A549 (cell line): ENCODE results near the gene COPZ1. TPM values are rescaled to one million over a fixed set of nuclear protein-coding genes. Genes with fewer than 3 reads are reported as not detected.

ENCODE experiments used
- ATAC-seq, 2 experiments: fragments of 200-7000 bp in 1 of 2; fragments of >200 bp in 1 of 2; cut with Nextera tagmentation in 1 of 2; cut with Tn5 transposase in 1 of 2; 3 replicates each; pipeline versions ENCODE4 v1.8.0 to v1.9.1; 2018 to 2020; ENCODE audit warnings: mild to moderate bottlenecking in 1 of 2, moderate library complexity in 1 of 2
- CTCF ChIA-PET: fragments of 300-600 bp; sonication (Branson Sonifier 250); formaldehyde crosslinking; extraction: SDS; loops from one replicate; lab custom pipeline; 2021; ENCODE audit warnings: antibody characterized with exemption, inconsistent platforms; lab: Yijun Ruan, JAX
- POLR2A ChIA-PET: fragments of 350-600 bp; formaldehyde crosslinking; extraction: SDS; loops from one replicate; lab custom pipeline; 2021; ENCODE audit warnings: antibody characterized with exemption, inconsistent platforms; lab: Yijun Ruan, JAX
- DNase-seq, 2 experiments: peaks; one replicate each; pipeline versions ENCODE4 v3.0.0 to v3.0.0-alpha.2; 2011 to 2016; ENCODE audit warnings: low read depth in 1 of 2, low spot score in 1 of 2
- FAIRE-seq: peaks from 2 replicates; lab custom pipeline; 2011; peaks lifted over from hg19 to GRCh38; lab: Jason Lieb, UNC
- H3K27ac ChIP-seq, 2 experiments: fragments of >200 bp; sonication (Bioruptor Twin); formaldehyde crosslinking; 3 replicates each; pipeline ENCODE4 v1.5.1; 2016 to 2017
- H3K4me1 ChIP-seq: fragments of >200 bp; sonication (Bioruptor Twin); formaldehyde crosslinking; 3 replicates; pipeline ENCODE4 v1.6.1; 2016
- H3K4me2 ChIP-seq: fragments of >200 bp; sonication (Bioruptor Twin); formaldehyde crosslinking; 3 replicates; pipeline ENCODE4 v1.6.1; 2016
- H3K4me3 ChIP-seq: fragments of >200 bp; sonication (Bioruptor Twin); formaldehyde crosslinking; 3 replicates; pipeline ENCODE4 v1.5.1; 2016
- H3K9me3 ChIP-seq: fragments of >200 bp; sonication (Bioruptor Twin); formaldehyde crosslinking; 3 replicates; pipeline ENCODE4 v1.6.1; 2016
- CBX2 ChIP-seq: fragments of 200-600 bp; sonication (generic); IDR thresholded peaks from 2 replicates; pipeline ENCODE4 v1.6.1; 2016; ENCODE audit warnings: low read depth, mild to moderate bottlenecking, borderline replicate concordance
- CEBPB ChIP-seq, 2 experiments: fragments of >200 bp in 1 of 2; sonication (Bioruptor Twin) in 1 of 2; formaldehyde crosslinking in 1 of 2; IDR thresholded peaks; 2 replicates each; pipeline ENCODE4 v1.6.1; 2012 to 2016
- CTCF ChIP-seq: fragments of >200 bp; sonication (Bioruptor Twin); formaldehyde crosslinking; IDR thresholded peaks from 3 replicates; pipeline ENCODE4 v1.5.1; 2016
- ELK1 ChIP-seq: fragments of 150-350 bp; IDR thresholded peaks from 2 replicates; pipeline ENCODE4 v1.6.1; 2014; ENCODE audit warnings: low read depth, mild to moderate bottlenecking, low read length
- EP300 ChIP-seq, 2 experiments: fragments of >200 bp; sonication (Bioruptor Twin); formaldehyde crosslinking; IDR thresholded peaks; 2 replicates in 1 of 2; 3 replicates in 1 of 2; pipeline ENCODE4 v1.6.1; 2016 to 2017
- FOSL2 ChIP-seq, 2 experiments: fragments of 450-650 bp in 1 of 2; fragments of >200 bp in 1 of 2; sonication (Bioruptor Twin) in 1 of 2; formaldehyde crosslinking; IDR thresholded peaks; 2 replicates each; pipeline versions ENCODE4 v1.5.0 to v1.6.1; 2016 to 2020; ENCODE audit warnings: mild to moderate bottlenecking in 1 of 2, moderate library complexity in 1 of 2
- HEYL ChIP-seq: fragments of 250-450 bp; sonication (Bioruptor Pico); IDR thresholded peaks from 2 replicates; pipeline ENCODE4 v1.8.0; 2021; ENCODE audit warnings: mild to moderate bottlenecking, moderate library complexity
- HOXA7 ChIP-seq: fragments of 250-450 bp; sonication (Bioruptor Pico); IDR thresholded peaks from 2 replicates; pipeline ENCODE4 v1.5.0; 2020; ENCODE audit warnings: mild to moderate bottlenecking, moderate library complexity
- HOXB13 ChIP-seq: fragments of 250-450 bp; sonication (Bioruptor Pico); IDR thresholded peaks from 2 replicates; pipeline ENCODE4 v1.5.0; 2020; ENCODE audit warnings: low read depth, mild to moderate bottlenecking, moderate library complexity
- JUNB ChIP-seq: fragments of >200 bp; sonication (Bioruptor Twin); formaldehyde crosslinking; IDR thresholded peaks from 2 replicates; pipeline ENCODE4 v1.6.1; 2016
- MYC ChIP-seq: IDR thresholded peaks from 2 replicates; pipeline ENCODE4 v1.6.1; 2012; ENCODE audit warnings: mild to moderate bottlenecking, inconsistent platforms, low read length, improper control_type of control experiment, borderline replicate concordance
- NFE2L2 ChIP-seq: fragments of 150-350 bp; conservative IDR thresholded peaks from 2 replicates; pipeline ENCODE4 v1.6.1; 2014; ENCODE audit warnings: low read length
- NPAS2 ChIP-seq: fragments of 250-450 bp; sonication (Bioruptor Pico); IDR thresholded peaks from 2 replicates; pipeline ENCODE4 v1.8.0; 2022; ENCODE audit warnings: mild to moderate bottlenecking, moderate library complexity, borderline replicate concordance
- PBX3 ChIP-seq: IDR thresholded peaks from 2 replicates; pipeline ENCODE4 v1.6.1; 2012
- POLR2A ChIP-seq: IDR thresholded peaks from 2 replicates; pipeline ENCODE4 v1.6.1; 2012; ENCODE audit warnings: mild to moderate bottlenecking, low read length
- POLR2AphosphoS2 ChIP-seq: conservative IDR thresholded peaks from 2 replicates; pipeline ENCODE4 v1.6.1; 2012; ENCODE audit warnings: low read length, improper control_type of control experiment, inconsistent platforms
- RARB ChIP-seq: fragments of 250-450 bp; sonication (Bioruptor Pico); IDR thresholded peaks from 2 replicates; pipeline ENCODE4 v1.8.0; 2021; ENCODE audit warnings: mild to moderate bottlenecking, moderate library complexity
- RCOR1 ChIP-seq: fragments of 150-350 bp; IDR thresholded peaks from 2 replicates; pipeline ENCODE4 v1.6.1; 2014; ENCODE audit warnings: antibody characterized with exemption, low read length, low read depth
- RFX5 ChIP-seq: fragments of 450-650 bp; IDR thresholded peaks from 2 replicates; pipeline ENCODE4 v1.7.1; 2014; ENCODE audit warnings: antibody characterized with exemption, mild to moderate bottlenecking, moderate library complexity
- RNF2 ChIP-seq: fragments of 200-600 bp; sonication (generic); IDR thresholded peaks from 2 replicates; pipeline ENCODE4 v1.6.1; 2016; ENCODE audit warnings: low read depth, mild to moderate bottlenecking, antibody characterized with exemption, moderate library complexity, borderline replicate concordance
- SMC3 ChIP-seq: fragments of >200 bp; sonication (Bioruptor Twin); formaldehyde crosslinking; IDR thresholded peaks from 3 replicates; pipeline ENCODE4 v1.6.1; 2018; ENCODE audit warnings: inconsistent platforms
- TP53 ChIP-seq: fragments of 250-450 bp; sonication (Bioruptor Pico); IDR thresholded peaks from 2 replicates; pipeline ENCODE4 v1.5.0; 2021; ENCODE audit warnings: mild to moderate bottlenecking, moderate library complexity
- ZFP36 ChIP-seq: fragments of 450-650 bp; IDR thresholded peaks from 2 replicates; pipeline ENCODE4 v1.6.1; 2014; ENCODE audit warnings: borderline replicate concordance; ENCODE audit not compliant: partially characterized antibody
- WGBS: methylation state at CpG from one replicate; pipeline ENCODE4 v1.1.6; 2017; ENCODE audit errors: missing lambda C conversion rate; 5-methylcytosine and 5-hydroxymethylcytosine counted together
- polyA plus RNA-seq, 4 experiments: library from polyadenylated mRNA; depleted of rRNA in 3 of 4; stranded (reverse); fragments of >200 nt; fragmentation: RNase III in 1 of 4; extraction: RNeasy Plus Mini Kit Qiagen cat#74134 plus additional on column Dnase treatment in 1 of 4; gene quantifications; 2 replicates in 3 of 4; 3 replicates in 1 of 4; pipeline ENCODE4 v1.2.3, GENCODE V29; 2011 to 2017
- TF ChIP-seq, protein P1 (sequence below): fragments of >200 bp; sonication (Bioruptor Twin); formaldehyde crosslinking; IDR thresholded peaks from 3 replicates; pipeline ENCODE4 v1.6.1; 2016
- TF ChIP-seq, protein P2 (sequence below): fragments of >200 bp; sonication (Bioruptor Twin); formaldehyde crosslinking; IDR thresholded peaks from 2 replicates; pipeline ENCODE4 v1.6.1; 2016

The COPZ1 gene
- polyA plus RNA-seq, 2 of the 4 experiments (the other 2 are of a cell fraction) = 300 to 613 TPM

DNA sequence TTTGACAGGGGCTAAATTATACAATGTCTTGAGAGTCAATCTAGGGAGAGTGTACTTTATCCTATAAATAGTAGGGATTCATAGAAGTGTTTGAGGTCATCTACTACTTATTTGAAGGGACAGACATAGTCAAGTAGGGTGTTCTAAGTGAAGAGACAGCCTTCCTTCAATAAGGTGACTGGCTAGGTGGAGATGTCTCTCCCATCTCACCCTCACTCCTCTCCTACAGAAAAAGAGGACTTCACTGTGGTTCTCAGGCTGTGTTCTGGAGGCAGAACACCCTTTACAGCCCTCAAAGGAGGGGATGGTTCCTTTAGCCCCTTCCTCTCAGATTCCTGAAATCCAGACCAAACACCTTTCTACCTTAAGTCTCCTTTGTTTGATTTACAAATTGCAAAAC, 21.3 kb upstream of the COPZ1 start:
- H3K9me3 ChIP-seq = no peaks in the 10 kb centered on the region
- ChIA-PET POLR2A (no interaction called here), CTCF (interaction anchor here (2.1 to 3.8 kb wide), 2 partner anchors 10 to 11 kb away, joined by 7 to 20 read pairs; no protein-coding TSS in a partner anchor)
- DNase-seq (no peak), ATAC-seq (no peak), FAIRE-seq (no peak)
- peak overlapping the region in 1 of 2 experiments; percentile 41; a peak in 2 of 6 replicates for H3K27ac ChIP-seq
- H3K4me2 ChIP-seq = peak overlapping the region; percentile 60
- no peak for TF ChIP-seq HOXB13
- no peak for TF ChIP-seq MYC
- no peak for TF ChIP-seq ELK1
- TF ChIP-seq JUNB = no peak
- no peak for TF ChIP-seq RNF2
- TF ChIP-seq CTCF = no peak
- no peak for TF ChIP-seq NPAS2 (CRISPR knock-in tag)
- TF ChIP-seq RARB (CRISPR knock-in tag) = no peak
- no peak for TF ChIP-seq FOSL2 (IDR thresholded peaks at IDR 0.05)
- TF ChIP-seq FOSL2 (CRISPR knock-in tag; IDR thresholded peaks at IDR 0.05) = no peak
- no peak for TF ChIP-seq NFE2L2
- TF ChIP-seq POLR2AphosphoS2 = no peak
- no peak for TF ChIP-seq PBX3
- no peak for TF ChIP-seq SMC3
- TF ChIP-seq ZFP36 = no peak
- TF ChIP-seq CBX2 = no peak
- no peak for TF ChIP-seq EP300 (IDR thresholded peaks at IDR 0.05)
- TF ChIP-seq POLR2A = no peak
- H3K4me1 ChIP-seq = peaks cover 44% of the 10 kb centered on the region
- H3K4me3 ChIP-seq = no peak overlapping the region

GRCh38 chr12:54304187-54304810, 20.6 kb upstream of the COPZ1 start:
- Histone ChIP-seq H3K4me1 (peaks cover 44% of the 10 kb centered on the region), H3K9me3 (no peaks in the 10 kb centered on the region), H3K27ac (peak overlapping the region; percentile 35 to 77; a peak in 4 of 6 replicates), H3K4me2 (peak overlapping the region; percentile 60), H3K4me3 (no peak overlapping the region)
- peak in 1 of 2 experiments; percentile 58 for DNase-seq
- FAIRE-seq = no peak
- WGBS = 29% methylated on average over 12 of the region's 12 CpGs
- ATAC-seq = peak; percentile 32 to 33; a peak in 3 of 6 replicates
- TF ChIP-seq, protein P1, sequence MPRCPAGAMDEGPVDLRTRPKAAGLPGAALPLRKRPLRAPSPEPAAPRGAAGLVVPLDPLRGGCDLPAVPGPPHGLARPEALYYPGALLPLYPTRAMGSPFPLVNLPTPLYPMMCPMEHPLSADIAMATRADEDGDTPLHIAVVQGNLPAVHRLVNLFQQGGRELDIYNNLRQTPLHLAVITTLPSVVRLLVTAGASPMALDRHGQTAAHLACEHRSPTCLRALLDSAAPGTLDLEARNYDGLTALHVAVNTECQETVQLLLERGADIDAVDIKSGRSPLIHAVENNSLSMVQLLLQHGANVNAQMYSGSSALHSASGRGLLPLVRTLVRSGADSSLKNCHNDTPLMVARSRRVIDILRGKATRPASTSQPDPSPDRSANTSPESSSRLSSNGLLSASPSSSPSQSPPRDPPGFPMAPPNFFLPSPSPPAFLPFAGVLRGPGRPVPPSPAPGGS = no peak
- TF ChIP-seq RCOR1 = no peak
- TF ChIP-seq CEBPB (IDR thresholded peaks at IDR 0.05) = peak; percentile 90 to 93; a peak in 3 of 4 replicates
- TF ChIP-seq HOXA7 (CRISPR knock-in tag) = no peak
- TF ChIP-seq, protein P2, sequence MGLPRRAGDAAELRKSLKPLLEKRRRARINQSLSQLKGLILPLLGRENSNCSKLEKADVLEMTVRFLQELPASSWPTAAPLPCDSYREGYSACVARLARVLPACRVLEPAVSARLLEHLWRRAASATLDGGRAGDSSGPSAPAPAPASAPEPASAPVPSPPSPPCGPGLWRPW = peak; percentile 18; the same call in 1 of the 2 replicates
- no peak for TF ChIP-seq TP53
- TF ChIP-seq HEYL (CRISPR knock-in tag) = no peak
- no peak for TF ChIP-seq RFX5
- POLR2A ChIA-PET = no interaction called here
- CTCF ChIA-PET = interaction anchor here (1.7 to 3.8 kb wide), 3 partner anchors 10 to 32 kb away, joined by 3 to 20 read pairs (median 7); no protein-coding TSS in a partner anchor
